Body of pancreas (tissue), 4 donors: ENCODE measurements around the gene TTC21B.

Experiments
- POLR2A ChIP-seq, 3 donors: fragments of 450-650 bp; IDR thresholded peaks; one replicate each; pipeline ENCODE4 v1.6.1; 2016; ENCODE audit warnings: antibody characterized with exemption in 3 of 3, mild to moderate bottlenecking in 2 of 3
- TF ChIP-seq, protein P1 (sequence below), 7 experiments: fragments of 450-650 bp in 4 of 7; fragments of 200-600 bp in 3 of 7; sonication (generic) in 3 of 7; IDR thresholded peaks; one replicate each; pipeline ENCODE4 v1.5.1; 2016 to 2019; ENCODE audit warnings: antibody characterized with exemption in 7 of 7

- TF ChIP-seq, protein P1, sequence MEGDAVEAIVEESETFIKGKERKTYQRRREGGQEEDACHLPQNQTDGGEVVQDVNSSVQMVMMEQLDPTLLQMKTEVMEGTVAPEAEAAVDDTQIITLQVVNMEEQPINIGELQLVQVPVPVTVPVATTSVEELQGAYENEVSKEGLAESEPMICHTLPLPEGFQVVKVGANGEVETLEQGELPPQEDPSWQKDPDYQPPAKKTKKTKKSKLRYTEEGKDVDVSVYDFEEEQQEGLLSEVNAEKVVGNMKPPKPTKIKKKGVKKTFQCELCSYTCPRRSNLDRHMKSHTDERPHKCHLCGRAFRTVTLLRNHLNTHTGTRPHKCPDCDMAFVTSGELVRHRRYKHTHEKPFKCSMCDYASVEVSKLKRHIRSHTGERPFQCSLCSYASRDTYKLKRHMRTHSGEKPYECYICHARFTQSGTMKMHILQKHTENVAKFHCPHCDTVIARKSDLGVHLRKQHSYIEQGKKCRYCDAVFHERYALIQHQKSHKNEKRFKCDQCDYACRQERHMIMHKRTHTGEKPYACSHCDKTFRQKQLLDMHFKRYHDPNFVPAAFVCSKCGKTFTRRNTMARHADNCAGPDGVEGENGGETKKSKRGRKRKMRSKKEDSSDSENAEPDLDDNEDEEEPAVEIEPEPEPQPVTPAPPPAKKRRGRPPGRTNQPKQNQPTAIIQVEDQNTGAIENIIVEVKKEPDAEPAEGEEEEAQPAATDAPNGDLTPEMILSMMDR (IDR thresholded peaks at IDR 0.05), result no peak
- no peak for TF ChIP-seq POLR2A (IDR thresholded peaks at IDR 0.05)
Observed at GRCh38 chr2:165827016-165827920, 126.3 kb downstream of the TTC21B start.
